Memory B cell (primary cell): ENCODE results near the gene SPTBN1.
A peak's percentile ranks its signal among the peaks of the same experiment; 100 is the strongest.

Experiments used
- ATAC-seq: fragments of 150-1000 bp; cut with Tn5 transposase; 2 replicates; pipeline ENCODE4 v1.10.0; 2021; ENCODE audit warnings: low read depth, mild to moderate bottlenecking, moderate library complexity
- DNase-seq, 2 donors: peaks; one replicate each; pipeline ENCODE4 v3.0.0; 2022; ENCODE audit warnings: low spot score in 2 of 2
- H3K27ac Mint-ChIP-seq: one replicate; pipeline ENCODE4 v1.8.0; 2022; ENCODE audit warnings: mild to moderate bottlenecking, moderate library complexity, mixed read lengths
- H3K27me3 Mint-ChIP-seq: one replicate; pipeline ENCODE4 v1.8.0; 2022; ENCODE audit warnings: mixed read lengths
- H3K36me3 Mint-ChIP-seq: one replicate; pipeline ENCODE4 v1.8.0; 2022; ENCODE audit warnings: mild to moderate bottlenecking, mixed read lengths
- H3K4me1 Mint-ChIP-seq: one replicate; pipeline ENCODE4 v1.8.0; 2022; ENCODE audit warnings: mixed read lengths
- H3K4me3 Mint-ChIP-seq: one replicate; pipeline ENCODE4 v1.8.0; 2022; ENCODE audit warnings: mild to moderate bottlenecking, moderate library complexity, mixed read lengths
- H3K9me3 Mint-ChIP-seq: one replicate; pipeline ENCODE4 v1.8.0; 2022; ENCODE audit warnings: mixed read lengths

The SPTBN1 gene

DNA sequence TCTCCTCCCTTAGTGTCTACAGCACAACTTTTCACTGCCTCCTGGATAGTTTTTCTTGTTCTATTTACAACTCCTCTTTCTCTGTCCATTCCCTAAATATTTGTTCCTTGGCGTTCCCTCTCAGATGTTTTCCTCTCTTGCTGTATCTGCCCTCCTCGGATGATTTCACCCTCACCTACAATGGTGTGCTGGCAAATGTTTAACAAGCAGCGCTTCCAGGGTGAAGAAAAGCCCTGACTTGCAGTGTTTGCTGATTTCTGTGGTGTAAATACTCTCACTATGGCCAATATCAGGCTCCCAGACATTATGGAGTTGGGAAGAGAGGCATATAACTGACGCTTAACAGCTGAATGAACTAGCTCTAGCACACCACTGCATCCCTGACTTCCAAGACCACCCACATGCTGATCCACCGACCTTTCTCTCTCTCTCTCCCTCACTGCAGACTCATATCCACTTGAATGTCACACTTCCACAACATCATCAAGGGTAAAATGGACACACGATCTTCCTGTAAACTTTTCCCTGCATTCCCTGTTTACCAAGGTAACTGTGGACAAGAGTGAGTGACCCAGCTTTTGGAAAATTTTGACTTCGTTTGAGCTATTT, 31.5 kb upstream of the SPTBN1 start:
- no peak overlapping the region for H3K27ac Mint-ChIP-seq
- H3K9me3 Mint-ChIP-seq = no peaks in the 10 kb centered on the region
- H3K36me3 Mint-ChIP-seq = no peaks in the 10 kb centered on the region
- H3K27me3 Mint-ChIP-seq = no peaks in the 10 kb centered on the region
- H3K4me3 Mint-ChIP-seq = no peak overlapping the region
- DNase-seq = no peak
- ATAC-seq = no peak
- H3K4me1 Mint-ChIP-seq = peaks cover 2% of the 10 kb centered on the region

- Mint-ChIP-seq H3K4me3 (no peak overlapping the region), H3K27ac (no peak overlapping the region), H3K9me3 (no peaks in the 10 kb centered on the region), H3K36me3 (no peaks in the 10 kb centered on the region), H3K27me3 (peaks cover 2% of the 10 kb centered on the region), H3K4me1 (peaks cover 6% of the 10 kb centered on the region)
- ATAC-seq (no peak), DNase-seq (no peak)
Measured at GRCh38 chr2:54428108-54428831, 27.9 kb upstream of the SPTBN1 start.

GRCh38 chr2:54429054-54429453, 27.1 kb upstream of the SPTBN1 start:
- H3K9me3 Mint-ChIP-seq = no peaks in the 10 kb centered on the region
- no peak for DNase-seq
- H3K4me3 Mint-ChIP-seq = no peak overlapping the region
- no peak for ATAC-seq
- no peaks in the 10 kb centered on the region for H3K36me3 Mint-ChIP-seq
- H3K4me1 Mint-ChIP-seq = peaks cover 6% of the 10 kb centered on the region
- H3K27ac Mint-ChIP-seq = no peak overlapping the region
- H3K27me3 Mint-ChIP-seq = peaks cover 2% of the 10 kb centered on the region

DNA sequence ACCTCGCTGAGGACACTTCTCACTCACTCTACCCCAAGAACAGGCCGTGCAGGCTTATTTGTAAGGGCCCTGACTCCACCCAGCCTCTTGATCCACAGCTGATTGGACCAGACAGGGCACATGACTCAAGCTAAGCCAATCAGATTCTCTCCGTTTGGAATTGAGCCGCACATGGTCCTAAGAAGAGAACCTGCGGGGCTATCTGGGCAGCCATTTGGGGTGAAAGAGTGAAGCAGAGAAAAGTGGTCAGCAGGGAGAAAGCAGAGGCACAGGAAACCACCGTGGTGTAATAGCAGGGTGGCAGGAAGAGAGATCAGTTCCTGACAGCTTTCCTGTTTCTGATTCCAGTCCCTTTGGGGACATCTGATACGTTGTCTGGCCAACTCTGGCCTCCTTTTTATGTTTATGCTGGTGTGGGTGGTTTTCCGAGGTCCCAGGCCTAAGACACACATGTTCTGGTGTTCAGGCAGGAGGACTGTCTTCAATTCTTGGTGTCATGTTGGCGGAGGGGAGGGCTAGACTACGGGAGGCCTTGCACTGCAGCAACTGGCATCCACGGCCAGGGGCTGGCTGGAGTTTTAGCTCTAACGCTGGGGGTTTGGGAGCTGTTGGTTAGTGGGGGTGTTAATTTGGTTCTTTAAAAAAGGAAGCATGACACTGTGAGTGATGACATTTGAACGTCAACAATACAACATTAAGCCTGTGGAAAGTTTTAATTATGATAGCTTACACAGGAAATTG, 26.1 kb upstream of the SPTBN1 start:
- H3K4me3 Mint-ChIP-seq = no peak overlapping the region
- DNase-seq (no peak), ATAC-seq (peak; percentile 39)
- no peaks in the 10 kb centered on the region for H3K36me3 Mint-ChIP-seq
- peaks cover 6% of the 10 kb centered on the region for H3K4me1 Mint-ChIP-seq
- H3K9me3 Mint-ChIP-seq = no peaks in the 10 kb centered on the region
- H3K27me3 Mint-ChIP-seq = peaks cover 5% of the 10 kb centered on the region
- H3K27ac Mint-ChIP-seq = no peak overlapping the region

DNA sequence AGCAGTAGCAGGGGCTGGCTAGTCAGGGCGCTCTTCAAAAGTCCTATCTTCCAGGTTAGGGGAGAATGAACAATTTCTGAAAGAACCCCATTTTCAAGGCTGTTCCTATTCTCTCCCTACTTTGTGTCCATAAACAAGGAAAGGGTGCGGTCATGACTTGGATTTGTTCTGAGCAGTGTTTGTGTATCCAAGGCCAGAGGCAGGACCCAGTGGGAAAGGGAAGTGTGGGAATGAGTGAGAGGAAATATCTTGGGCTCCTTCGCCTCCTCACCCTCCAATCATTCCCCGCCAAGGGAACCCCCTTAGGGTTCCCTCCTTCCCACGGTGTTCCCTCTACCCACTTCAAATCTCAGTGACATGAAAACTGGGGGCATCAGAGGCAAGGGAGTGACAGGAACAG, 25.5 kb upstream of the SPTBN1 start:
- Mint-ChIP-seq H3K36me3 (no peaks in the 10 kb centered on the region), H3K27me3 (peaks cover 5% of the 10 kb centered on the region), H3K4me1 (peaks cover 6% of the 10 kb centered on the region), H3K9me3 (no peaks in the 10 kb centered on the region), H3K27ac (no peak overlapping the region), H3K4me3 (no peak overlapping the region)
- no peak for ATAC-seq
- DNase-seq = no peak

DNA sequence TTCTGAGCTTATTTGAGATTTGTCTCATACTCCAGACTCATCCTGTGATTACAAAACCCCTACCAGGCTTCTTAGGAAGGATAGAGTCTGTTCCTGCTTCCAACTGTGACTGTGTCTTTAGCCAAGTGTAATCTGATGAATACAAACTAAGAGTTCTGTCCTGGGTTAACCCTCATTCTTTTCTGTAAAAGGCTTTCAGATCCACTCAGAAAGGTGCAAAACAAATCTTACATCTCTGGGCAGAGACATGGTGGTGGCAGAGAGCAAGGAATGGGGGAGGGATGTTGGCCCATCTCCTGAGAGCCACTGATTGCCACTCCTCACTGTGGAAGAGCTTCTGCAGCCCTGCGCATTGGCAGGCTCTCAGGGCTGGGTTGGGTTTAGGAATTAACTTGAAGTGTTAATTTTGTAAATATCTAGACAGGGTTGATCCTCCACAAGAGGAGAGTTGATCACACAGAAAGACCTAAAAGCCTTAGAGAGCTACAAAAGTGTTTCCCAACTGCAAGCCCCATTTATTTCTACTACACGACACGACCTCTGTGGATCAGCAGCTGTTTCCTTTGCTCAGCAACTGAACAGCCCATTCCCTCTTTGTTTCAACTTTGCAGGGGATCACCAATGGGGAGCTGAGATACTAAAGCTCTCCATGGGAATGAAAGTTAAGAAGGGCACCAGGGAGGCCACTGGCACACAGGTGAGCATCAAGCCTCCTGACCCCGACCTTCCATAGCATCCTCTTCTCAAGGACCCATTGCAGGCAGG, 23.7 kb upstream of the SPTBN1 start:
- ATAC-seq (no peak), DNase-seq (no peak)
- H3K9me3 Mint-ChIP-seq = no peaks in the 10 kb centered on the region
- peaks cover 6% of the 10 kb centered on the region for H3K27me3 Mint-ChIP-seq
- H3K27ac Mint-ChIP-seq = no peak overlapping the region
- H3K36me3 Mint-ChIP-seq = no peaks in the 10 kb centered on the region
- no peak overlapping the region for H3K4me3 Mint-ChIP-seq
- H3K4me1 Mint-ChIP-seq = peaks cover 6% of the 10 kb centered on the region

DNA sequence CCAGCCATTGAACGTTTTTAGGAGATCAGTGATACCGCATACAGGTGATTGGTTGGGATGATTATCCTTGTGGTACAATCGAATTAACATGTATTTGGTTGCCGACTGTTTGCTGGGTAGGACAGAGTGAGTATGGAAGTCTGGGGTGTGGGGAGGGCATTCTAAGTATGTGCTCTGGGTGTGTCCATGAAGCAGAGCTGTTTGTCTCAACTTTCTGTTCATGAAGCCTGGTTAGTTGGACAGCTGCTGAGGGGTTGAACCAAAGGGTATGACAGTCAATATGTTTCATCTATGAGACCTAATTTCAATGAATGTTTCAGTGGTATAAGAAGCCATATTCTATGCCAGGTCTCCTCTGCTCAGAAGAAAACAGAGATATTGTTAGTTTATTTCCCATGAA, 21.9 kb upstream of the SPTBN1 start:
- H3K27me3 Mint-ChIP-seq = peaks cover 6% of the 10 kb centered on the region
- no peak for ATAC-seq
- peaks cover 6% of the 10 kb centered on the region for H3K4me1 Mint-ChIP-seq
- no peaks in the 10 kb centered on the region for H3K9me3 Mint-ChIP-seq
- DNase-seq = no peak
- H3K27ac Mint-ChIP-seq = no peak overlapping the region
- H3K36me3 Mint-ChIP-seq = no peaks in the 10 kb centered on the region
- H3K4me3 Mint-ChIP-seq = no peak overlapping the region

GRCh38 chr2:54434711-54435110, 21.4 kb upstream of the SPTBN1 start:
- no peak overlapping the region for H3K27ac Mint-ChIP-seq
- peaks cover 6% of the 10 kb centered on the region for H3K27me3 Mint-ChIP-seq
- ATAC-seq (no peak), DNase-seq (no peak)
- H3K4me1 Mint-ChIP-seq = peaks cover 6% of the 10 kb centered on the region
- no peak overlapping the region for H3K4me3 Mint-ChIP-seq
- H3K36me3 Mint-ChIP-seq = no peaks in the 10 kb centered on the region
- no peaks in the 10 kb centered on the region for H3K9me3 Mint-ChIP-seq

DNA sequence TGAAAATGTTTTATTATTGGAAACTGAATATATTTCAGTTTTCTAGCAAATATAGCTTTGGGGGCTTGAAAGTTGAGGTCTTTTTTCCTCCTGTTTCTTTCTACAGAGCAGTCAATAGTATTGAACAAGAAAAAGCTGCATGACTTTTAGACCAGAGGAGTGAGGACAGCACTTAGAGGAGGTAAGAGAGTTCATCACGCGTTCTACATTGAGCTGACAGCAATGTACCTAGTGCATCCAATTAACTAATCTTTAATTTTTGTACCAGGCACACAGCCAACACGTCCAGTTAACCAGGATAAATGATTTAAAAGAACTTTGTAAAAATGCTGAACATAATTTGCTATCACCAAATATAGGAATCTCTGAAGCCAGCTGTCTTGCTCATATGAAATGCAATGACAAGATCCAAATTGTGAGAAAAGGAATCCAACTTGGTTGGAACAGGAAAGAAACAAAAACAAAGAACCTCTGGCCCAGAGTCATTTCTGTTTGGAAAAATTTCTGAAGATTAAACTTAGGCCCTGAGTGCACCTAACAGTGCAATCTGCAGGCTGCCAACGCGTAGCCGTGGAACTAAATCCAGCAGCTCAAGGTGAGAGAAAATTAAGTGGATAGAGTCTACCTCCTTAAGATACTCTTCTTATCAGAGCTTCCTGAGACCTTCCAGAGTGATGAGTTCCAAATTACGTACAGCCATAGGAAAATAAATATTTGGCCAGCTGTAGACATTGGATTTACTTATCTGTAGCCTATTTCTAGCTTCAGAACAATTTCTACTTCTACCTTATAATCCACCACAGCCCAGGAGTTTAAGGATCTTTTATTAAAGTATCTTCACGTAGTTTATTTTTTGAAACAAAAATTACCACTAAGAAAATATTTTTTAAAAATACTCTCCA, 20.6 kb upstream of the SPTBN1 start:
- H3K27ac Mint-ChIP-seq = no peak overlapping the region
- peaks cover 4% of the 10 kb centered on the region for H3K27me3 Mint-ChIP-seq
- no peak for ATAC-seq

DNA sequence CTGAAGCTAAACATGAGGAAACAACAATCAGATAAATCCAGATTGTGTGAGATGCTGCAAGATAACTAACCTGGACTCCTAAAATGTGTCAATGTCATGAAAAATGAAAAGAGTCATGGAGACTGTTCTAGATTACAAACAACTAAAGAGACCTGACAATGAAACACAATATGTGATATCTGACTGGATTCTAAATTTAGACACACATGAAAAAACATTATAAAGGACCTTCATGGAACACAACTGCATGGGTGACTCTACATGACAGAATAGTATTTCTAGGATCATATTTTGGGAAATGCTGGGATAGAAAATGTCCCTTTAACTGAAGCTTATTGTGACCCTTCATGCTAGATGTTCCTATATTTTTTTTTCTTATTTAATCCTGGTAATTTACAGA, 18.5 kb upstream of the SPTBN1 start:
- Mint-ChIP-seq H3K4me1 (no peaks in the 10 kb centered on the region), H3K9me3 (no peaks in the 10 kb centered on the region), H3K27ac (no peak overlapping the region), H3K4me3 (no peak overlapping the region), H3K36me3 (no peaks in the 10 kb centered on the region), H3K27me3 (peaks cover 4% of the 10 kb centered on the region)
- ATAC-seq = no peak
- no peak for DNase-seq

More for the DNA sequence above, 20.6 kb upstream of the SPTBN1 start:
- Mint-ChIP-seq H3K4me3 (no peak overlapping the region), H3K9me3 (no peaks in the 10 kb centered on the region), H3K4me1 (no peaks in the 10 kb centered on the region), H3K36me3 (no peaks in the 10 kb centered on the region)
- no peak for DNase-seq

- H3K4me3 Mint-ChIP-seq = no peak overlapping the region
- no peak for ATAC-seq
- H3K9me3 Mint-ChIP-seq = no peaks in the 10 kb centered on the region
Measured at GRCh38 chr2:54438271-54438670, 17.9 kb upstream of the SPTBN1 start.

DNA sequence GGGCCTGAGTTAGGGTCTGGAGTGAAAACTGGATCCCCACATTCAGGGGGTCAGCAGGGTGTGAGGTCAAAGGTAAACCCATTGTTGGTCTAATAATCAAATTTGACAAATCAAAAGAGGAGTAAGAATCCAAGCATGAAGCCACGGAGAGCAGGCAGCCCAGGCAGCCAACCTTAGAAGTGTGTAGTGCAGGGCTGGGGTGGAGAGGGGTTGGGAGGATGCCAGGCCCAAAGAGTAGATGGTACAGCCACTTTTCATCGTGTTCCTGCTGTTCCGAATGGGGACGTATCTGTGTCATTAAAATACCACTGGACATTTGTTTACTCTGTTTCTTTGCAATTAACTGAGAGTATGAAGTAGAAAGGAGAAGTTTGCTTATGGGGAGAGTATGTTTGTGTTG, 16.5 kb upstream of the SPTBN1 start:
- H3K9me3 Mint-ChIP-seq = no peaks in the 10 kb centered on the region
- DNase-seq = no peak
- no peak overlapping the region for H3K27ac Mint-ChIP-seq
- no peaks in the 10 kb centered on the region for H3K36me3 Mint-ChIP-seq
- no peak for ATAC-seq
- no peak overlapping the region for H3K4me3 Mint-ChIP-seq
- H3K27me3 Mint-ChIP-seq = peaks cover 5% of the 10 kb centered on the region
- no peaks in the 10 kb centered on the region for H3K4me1 Mint-ChIP-seq

More at GRCh38 chr2:54438271-54438670, 17.9 kb upstream of the SPTBN1 start:
- Mint-ChIP-seq H3K27ac (no peak overlapping the region), H3K4me1 (no peaks in the 10 kb centered on the region), H3K36me3 (no peaks in the 10 kb centered on the region), H3K27me3 (peaks cover 4% of the 10 kb centered on the region)
- no peak for DNase-seq

DNA sequence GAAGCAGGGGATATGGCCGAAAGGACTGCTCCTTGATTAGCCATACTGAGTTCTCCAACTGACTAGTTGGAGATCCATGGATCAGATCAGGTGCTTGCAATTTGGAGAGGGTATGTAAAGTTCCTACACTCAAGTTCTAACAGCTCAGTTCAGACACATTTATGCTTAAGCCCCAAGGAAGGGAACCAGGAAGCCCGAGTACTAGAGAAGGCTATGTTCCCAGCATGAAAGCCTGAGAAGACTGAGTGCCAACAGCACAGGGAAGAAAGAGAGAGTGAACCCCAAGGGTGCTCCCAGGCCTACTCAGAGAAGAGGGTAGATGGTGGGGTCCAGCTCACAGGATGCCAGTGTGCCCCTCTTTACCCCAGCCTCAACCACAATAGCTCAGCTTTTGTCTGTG, 16.1 kb upstream of the SPTBN1 start:
- Mint-ChIP-seq H3K9me3 (no peaks in the 10 kb centered on the region), H3K27ac (no peak overlapping the region), H3K27me3 (peaks cover 7% of the 10 kb centered on the region), H3K4me3 (no peak overlapping the region), H3K4me1 (no peaks in the 10 kb centered on the region), H3K36me3 (no peaks in the 10 kb centered on the region)
- DNase-seq = no peak
- no peak for ATAC-seq
